ENCODE measurements around the gene PSME3IP1.

PSME3IP1 gene

DNA sequence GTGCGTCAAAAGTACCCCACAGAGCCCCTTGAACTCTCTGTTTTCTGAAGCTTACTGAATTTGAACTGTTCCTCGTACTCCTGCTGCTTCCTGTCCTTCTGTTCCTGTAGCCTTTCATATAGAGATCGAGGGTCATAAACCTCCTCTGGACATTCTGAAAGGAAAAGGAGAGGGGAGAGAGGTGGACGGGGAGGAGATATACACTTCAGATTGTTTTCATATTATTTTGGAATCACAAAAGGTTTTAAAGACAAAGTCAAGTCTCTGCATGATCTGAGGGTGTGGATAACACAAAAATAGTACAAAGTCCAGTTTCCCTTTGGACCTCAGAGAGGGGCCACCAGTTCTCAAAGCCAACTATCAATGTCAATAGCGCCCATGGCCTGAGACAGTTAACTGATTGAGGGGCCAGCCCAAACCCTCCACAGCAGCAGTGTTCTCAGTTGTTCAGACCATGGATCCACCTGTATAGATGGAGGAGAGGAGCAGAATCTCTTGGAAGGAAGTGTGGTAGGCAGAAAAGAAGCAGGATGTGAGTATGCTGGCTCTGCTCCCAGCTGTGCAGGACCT is 13.0 kb downstream of the PSME3IP1 start:
- no peaks in the 10 kb centered on the region for H3K9me3 ChIP-seq (ENCODE audit: control insufficient read depth in 1 of 2, low read length in 2 of 2)
- H3K36me3 ChIP-seq (ENCODE audit: control insufficient read depth in 1 of 2, insufficient read depth in 2 of 2, low read length in 2 of 2) = peaks cover 23 to 41% of the 10 kb centered on the region in 2 donors
- H3K4me3 ChIP-seq (ENCODE audit: low read depth in 1 of 2, low read length in 2 of 2) = no peak overlapping the region
- H3K27ac ChIP-seq (ENCODE audit: low read depth, low read length) = no peak overlapping the region
- H3K9ac ChIP-seq (ENCODE audit: low read depth in 1 of 2, low read length in 2 of 2) = no peak overlapping the region
- H3K27me3 ChIP-seq (ENCODE audit: control insufficient read depth in 1 of 2, insufficient read depth in 2 of 2, low read length in 2 of 2) = no peaks in the 10 kb centered on the region
- H3K4me1 ChIP-seq (ENCODE audit: control insufficient read depth in 1 of 2, insufficient read depth in 2 of 2, low read length in 2 of 2) = no peaks in the 10 kb centered on the region

DNA sequence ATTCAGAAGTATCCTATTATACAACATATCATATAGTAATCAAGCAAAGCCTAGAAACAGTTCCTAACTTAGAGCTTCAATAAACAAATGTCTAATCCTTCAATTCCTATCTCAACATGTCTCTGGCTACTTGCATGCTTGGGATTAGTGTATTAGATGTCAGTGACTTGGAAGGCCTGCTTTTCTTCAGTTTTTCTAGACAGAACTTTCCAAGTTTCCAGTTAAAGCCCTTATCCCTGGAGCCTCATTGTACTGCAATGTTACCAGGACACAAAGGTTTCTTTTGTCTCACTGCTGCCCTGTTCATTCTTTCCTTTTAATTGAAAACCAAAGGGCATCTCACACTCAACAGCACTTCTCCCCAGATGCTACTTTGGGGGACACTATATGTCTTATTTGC is 16.5 kb downstream of the PSME3IP1 start:
- Histone ChIP-seq H3K9me3 (ENCODE audit: control insufficient read depth in 1 of 2, low read length in 2 of 2) (no peaks in the 10 kb centered on the region), H3K27me3 (ENCODE audit: control insufficient read depth in 1 of 2, insufficient read depth in 2 of 2, low read length in 2 of 2) (no peaks in the 10 kb centered on the region), H3K4me1 (ENCODE audit: control insufficient read depth in 1 of 2, insufficient read depth in 2 of 2, low read length in 2 of 2) (peaks cover 14% of the 10 kb centered on the region in 2 donors), H3K36me3 (ENCODE audit: control insufficient read depth in 1 of 2, insufficient read depth in 2 of 2, low read length in 2 of 2) (peaks cover 37 to 61% of the 10 kb centered on the region in 2 donors), H3K9ac (ENCODE audit: low read depth in 1 of 2, low read length in 2 of 2) (no peak overlapping the region), H3K27ac (ENCODE audit: low read depth, low read length) (no peak overlapping the region), H3K4me3 (ENCODE audit: low read depth in 1 of 2, low read length in 2 of 2) (no peak overlapping the region)

DNA sequence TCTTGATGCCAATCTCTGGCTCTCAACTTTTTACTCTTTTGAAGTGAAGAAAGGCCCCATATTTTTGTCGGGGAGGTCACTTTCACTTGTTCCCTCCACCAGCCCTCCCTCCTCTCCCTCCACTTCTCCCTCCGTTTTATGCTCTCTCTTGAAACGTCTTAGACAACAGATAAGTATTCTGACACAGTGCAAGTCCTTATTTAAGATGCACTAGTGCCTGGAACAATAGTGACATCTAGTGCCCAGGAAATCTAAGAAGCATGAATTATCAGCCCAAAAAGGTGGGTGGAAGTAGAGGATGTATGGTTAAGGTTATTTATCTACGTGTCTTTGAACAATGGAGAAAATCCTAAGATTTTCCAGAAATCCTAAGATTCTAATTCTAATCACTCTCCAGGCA is 17.9 kb downstream of the PSME3IP1 start:
- H3K36me3 ChIP-seq (ENCODE audit: control insufficient read depth in 1 of 2, insufficient read depth in 2 of 2, low read length in 2 of 2) = peaks cover 36 to 64% of the 10 kb centered on the region in 2 donors
- H3K27me3 ChIP-seq (ENCODE audit: control insufficient read depth in 1 of 2, insufficient read depth in 2 of 2, low read length in 2 of 2) = no peaks in the 10 kb centered on the region
- H3K27ac ChIP-seq (ENCODE audit: low read depth, low read length) = no peak overlapping the region
- H3K4me1 ChIP-seq (ENCODE audit: control insufficient read depth in 1 of 2, insufficient read depth in 2 of 2, low read length in 2 of 2) = peaks cover 14% of the 10 kb centered on the region in 2 donors
- H3K4me3 ChIP-seq (ENCODE audit: low read depth in 1 of 2, low read length in 2 of 2) = no peak overlapping the region
- H3K9me3 ChIP-seq (ENCODE audit: control insufficient read depth in 1 of 2, low read length in 2 of 2) = no peaks in the 10 kb centered on the region
- H3K9ac ChIP-seq (ENCODE audit: low read depth in 1 of 2, low read length in 2 of 2) = no peak overlapping the region

GRCh38 chr16:57167538-57167937 is 18.3 kb downstream of the PSME3IP1 start:
- Histone ChIP-seq H3K4me3 (ENCODE audit: low read depth in 1 of 2, low read length in 2 of 2) (no peak overlapping the region), H3K4me1 (ENCODE audit: control insufficient read depth in 1 of 2, insufficient read depth in 2 of 2, low read length in 2 of 2) (peaks cover 14% of the 10 kb centered on the region in 2 donors), H3K9me3 (ENCODE audit: control insufficient read depth in 1 of 2, low read length in 2 of 2) (no peaks in the 10 kb centered on the region), H3K27ac (ENCODE audit: low read depth, low read length) (no peak overlapping the region), H3K9ac (ENCODE audit: low read depth in 1 of 2, low read length in 2 of 2) (no peak overlapping the region), H3K36me3 (ENCODE audit: control insufficient read depth in 1 of 2, insufficient read depth in 2 of 2, low read length in 2 of 2) (peaks cover 32 to 60% of the 10 kb centered on the region in 2 donors), H3K27me3 (ENCODE audit: control insufficient read depth in 1 of 2, insufficient read depth in 2 of 2, low read length in 2 of 2) (no peaks in the 10 kb centered on the region)

GRCh38 chr16:57166951-57167350 is 18.9 kb downstream of the PSME3IP1 start:
- H3K27me3 ChIP-seq (ENCODE audit: control insufficient read depth in 1 of 2, insufficient read depth in 2 of 2, low read length in 2 of 2) = no peaks in the 10 kb centered on the region
- peaks cover 14% of the 10 kb centered on the region in 2 donors for H3K4me1 ChIP-seq (ENCODE audit: control insufficient read depth in 1 of 2, insufficient read depth in 2 of 2, low read length in 2 of 2)
- no peaks in the 10 kb centered on the region for H3K9me3 ChIP-seq (ENCODE audit: control insufficient read depth in 1 of 2, low read length in 2 of 2)
- H3K36me3 ChIP-seq (ENCODE audit: control insufficient read depth in 1 of 2, insufficient read depth in 2 of 2, low read length in 2 of 2) = peaks cover 36 to 54% of the 10 kb centered on the region in 2 donors
- H3K27ac ChIP-seq (ENCODE audit: low read depth, low read length) = no peak overlapping the region
- no peak overlapping the region for H3K4me3 ChIP-seq (ENCODE audit: low read depth in 1 of 2, low read length in 2 of 2)
- H3K9ac ChIP-seq (ENCODE audit: low read depth in 1 of 2, low read length in 2 of 2) = peak overlapping the region in 1 of 2 donors; percentile 21

GRCh38 chr16:57166451-57166850 is 19.4 kb downstream of the PSME3IP1 start:
- H3K9ac ChIP-seq (ENCODE audit: low read depth in 1 of 2, low read length in 2 of 2) = peak overlapping the region in 1 of 2 donors; percentile 21
- peaks cover 31 to 49% of the 10 kb centered on the region in 2 donors for H3K36me3 ChIP-seq (ENCODE audit: control insufficient read depth in 1 of 2, insufficient read depth in 2 of 2, low read length in 2 of 2)
- no peak overlapping the region for H3K27ac ChIP-seq (ENCODE audit: low read depth, low read length)
- no peak overlapping the region for H3K4me3 ChIP-seq (ENCODE audit: low read depth in 1 of 2, low read length in 2 of 2)
- H3K27me3 ChIP-seq (ENCODE audit: control insufficient read depth in 1 of 2, insufficient read depth in 2 of 2, low read length in 2 of 2) = no peaks in the 10 kb centered on the region
- H3K4me1 ChIP-seq (ENCODE audit: control insufficient read depth in 1 of 2, insufficient read depth in 2 of 2, low read length in 2 of 2) = peaks cover 14% of the 10 kb centered on the region in 2 donors
- no peaks in the 10 kb centered on the region for H3K9me3 ChIP-seq (ENCODE audit: control insufficient read depth in 1 of 2, low read length in 2 of 2)

GRCh38 chr16:57165938-57166337 is 19.9 kb downstream of the PSME3IP1 start:
- Histone ChIP-seq H3K27me3 (ENCODE audit: control insufficient read depth in 1 of 2, insufficient read depth in 2 of 2, low read length in 2 of 2) (no peaks in the 10 kb centered on the region), H3K27ac (ENCODE audit: low read depth, low read length) (no peak overlapping the region), H3K9me3 (ENCODE audit: control insufficient read depth in 1 of 2, low read length in 2 of 2) (no peaks in the 10 kb centered on the region), H3K9ac (ENCODE audit: low read depth in 1 of 2, low read length in 2 of 2) (no peak overlapping the region), H3K36me3 (ENCODE audit: control insufficient read depth in 1 of 2, insufficient read depth in 2 of 2, low read length in 2 of 2) (peaks cover 26 to 47% of the 10 kb centered on the region in 2 donors), H3K4me3 (ENCODE audit: low read depth in 1 of 2, low read length in 2 of 2) (no peak overlapping the region), H3K4me1 (ENCODE audit: control insufficient read depth in 1 of 2, insufficient read depth in 2 of 2, low read length in 2 of 2) (peaks cover 14% of the 10 kb centered on the region in 2 donors)

- Histone ChIP-seq H3K9me3 (ENCODE audit: control insufficient read depth in 1 of 2, low read length in 2 of 2) (no peaks in the 10 kb centered on the region), H3K27ac (ENCODE audit: low read depth, low read length) (no peak overlapping the region), H3K36me3 (ENCODE audit: control insufficient read depth in 1 of 2, insufficient read depth in 2 of 2, low read length in 2 of 2) (peaks cover 26 to 49% of the 10 kb centered on the region in 2 donors), H3K4me3 (ENCODE audit: low read depth in 1 of 2, low read length in 2 of 2) (no peak overlapping the region), H3K4me1 (ENCODE audit: control insufficient read depth in 1 of 2, insufficient read depth in 2 of 2, low read length in 2 of 2) (peaks cover 14% of the 10 kb centered on the region in 2 donors), H3K9ac (ENCODE audit: low read depth in 1 of 2, low read length in 2 of 2) (no peak overlapping the region), H3K27me3 (ENCODE audit: control insufficient read depth in 1 of 2, insufficient read depth in 2 of 2, low read length in 2 of 2) (no peaks in the 10 kb centered on the region)
Measured at GRCh38 chr16:57165483-57165882, 20.4 kb downstream of the PSME3IP1 start.

DNA sequence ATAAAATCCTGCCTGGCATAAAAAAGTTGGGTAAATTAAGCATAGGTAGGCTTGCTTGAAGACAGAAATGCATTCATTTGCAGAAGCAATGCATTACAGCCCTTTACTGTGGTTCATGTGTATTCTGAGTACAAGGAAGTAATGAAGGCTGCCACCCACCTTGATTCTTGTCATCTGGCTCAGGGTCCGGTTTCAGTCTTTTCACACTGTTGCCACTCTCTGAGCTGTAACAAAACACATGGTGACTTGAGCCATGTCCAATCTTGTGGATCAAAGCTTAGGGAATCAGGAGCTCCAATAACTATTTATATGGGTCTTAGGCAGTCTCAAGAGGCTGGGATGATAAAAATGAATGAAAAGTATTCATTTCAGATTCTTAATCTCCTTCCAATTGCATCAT is 22.0 kb downstream of the PSME3IP1 start:
- peaks cover 14% of the 10 kb centered on the region in 2 donors for H3K4me1 ChIP-seq (ENCODE audit: control insufficient read depth in 1 of 2, insufficient read depth in 2 of 2, low read length in 2 of 2)
- H3K9me3 ChIP-seq (ENCODE audit: control insufficient read depth in 1 of 2, low read length in 2 of 2) = no peaks in the 10 kb centered on the region
- peaks cover 18 to 45% of the 10 kb centered on the region in 2 donors for H3K36me3 ChIP-seq (ENCODE audit: control insufficient read depth in 1 of 2, insufficient read depth in 2 of 2, low read length in 2 of 2)
- H3K4me3 ChIP-seq (ENCODE audit: low read depth in 1 of 2, low read length in 2 of 2) = no peak overlapping the region
- H3K27me3 ChIP-seq (ENCODE audit: control insufficient read depth in 1 of 2, insufficient read depth in 2 of 2, low read length in 2 of 2) = no peaks in the 10 kb centered on the region
- no peak overlapping the region for H3K27ac ChIP-seq (ENCODE audit: low read depth, low read length)
- no peak overlapping the region for H3K9ac ChIP-seq (ENCODE audit: low read depth in 1 of 2, low read length in 2 of 2)

DNA sequence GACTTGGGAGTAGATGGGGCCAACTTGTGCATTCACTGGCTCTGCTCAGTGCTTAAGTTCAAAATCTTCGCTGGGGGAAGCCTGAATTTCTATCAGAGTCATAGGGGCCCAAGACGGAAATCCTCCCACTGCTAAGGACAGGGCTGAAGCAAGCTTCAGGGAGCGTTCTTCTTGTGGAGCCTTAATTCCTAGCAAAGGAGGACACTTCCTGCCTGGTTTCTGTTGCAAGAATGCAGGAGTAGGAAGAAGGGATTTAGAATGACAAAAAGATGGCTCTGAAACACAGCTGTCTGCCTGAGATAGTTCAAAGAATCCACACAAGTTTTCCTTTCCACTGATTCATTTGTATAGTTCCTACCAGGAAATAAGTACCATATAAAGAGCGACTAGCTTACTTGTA is 26.4 kb downstream of the PSME3IP1 start:
- Histone ChIP-seq H3K9me3 (ENCODE audit: control insufficient read depth in 1 of 2, low read length in 2 of 2) (no peaks in the 10 kb centered on the region), H3K4me3 (ENCODE audit: low read depth in 1 of 2, low read length in 2 of 2) (no peak overlapping the region), H3K9ac (ENCODE audit: low read depth in 1 of 2, low read length in 2 of 2) (no peak overlapping the region), H3K4me1 (ENCODE audit: control insufficient read depth in 1 of 2, insufficient read depth in 2 of 2, low read length in 2 of 2) (peaks cover 0 to 6% of the 10 kb centered on the region in 2 donors), H3K27ac (ENCODE audit: low read depth, low read length) (no peak overlapping the region), H3K36me3 (ENCODE audit: control insufficient read depth in 1 of 2, insufficient read depth in 2 of 2, low read length in 2 of 2) (peaks cover 13 to 51% of the 10 kb centered on the region in 2 donors), H3K27me3 (ENCODE audit: control insufficient read depth in 1 of 2, insufficient read depth in 2 of 2, low read length in 2 of 2) (no peaks in the 10 kb centered on the region)
